Measurements from ENCODE around the gene TRIO.
A peak's percentile ranks its signal among the peaks of the same experiment; 100 is the strongest.

The TRIO gene

GRCh38 chr5:14402424-14402823, 259.3 kb downstream of the TRIO start:
- no peak for DNase-seq

DNA sequence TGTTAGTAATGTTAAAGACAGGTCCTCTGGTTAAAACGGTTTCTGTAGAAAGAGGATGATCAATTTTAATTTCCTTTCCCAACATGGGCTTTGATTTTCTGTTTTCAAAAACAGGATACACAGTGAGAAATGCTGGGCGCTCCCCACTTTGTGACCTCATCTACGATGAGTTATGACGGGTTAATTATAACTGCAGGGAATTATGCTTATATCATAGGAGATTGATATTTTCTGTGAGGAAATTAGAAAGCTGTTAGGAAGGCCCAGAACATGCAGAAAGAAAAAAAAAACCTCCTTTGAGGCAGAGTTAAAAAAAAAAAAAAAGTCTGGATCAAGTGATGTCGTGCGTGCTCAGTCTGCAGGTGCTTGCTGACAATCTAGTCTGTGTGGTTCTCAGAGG, 261.6 kb downstream of the TRIO start:
- no peak for DNase-seq

DNA sequence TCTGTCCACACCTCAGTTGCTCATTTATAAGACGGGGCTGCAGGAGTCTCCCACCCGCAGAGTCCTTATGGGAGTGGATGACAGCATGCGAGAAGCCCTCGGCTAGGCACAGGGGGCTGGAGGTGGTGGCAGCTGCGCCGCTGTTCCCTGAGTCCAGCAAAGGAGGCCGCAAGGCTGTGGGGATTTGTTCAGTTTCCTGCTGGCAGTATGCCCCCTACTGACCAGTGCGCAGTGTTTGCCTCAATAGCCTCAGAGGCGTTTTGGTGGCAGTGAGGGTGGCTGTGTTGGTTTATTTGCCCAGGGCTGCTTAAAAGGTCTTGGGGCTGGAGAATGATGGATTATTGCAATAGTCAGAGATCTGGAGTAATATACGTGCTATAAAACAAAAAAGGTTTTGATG, 262.1 kb downstream of the TRIO start:
- DNase-seq: no peak

- DNase-seq: no peak
Observed at GRCh38 chr5:14405706-14406553, 262.8 kb downstream of the TRIO start.

DNA sequence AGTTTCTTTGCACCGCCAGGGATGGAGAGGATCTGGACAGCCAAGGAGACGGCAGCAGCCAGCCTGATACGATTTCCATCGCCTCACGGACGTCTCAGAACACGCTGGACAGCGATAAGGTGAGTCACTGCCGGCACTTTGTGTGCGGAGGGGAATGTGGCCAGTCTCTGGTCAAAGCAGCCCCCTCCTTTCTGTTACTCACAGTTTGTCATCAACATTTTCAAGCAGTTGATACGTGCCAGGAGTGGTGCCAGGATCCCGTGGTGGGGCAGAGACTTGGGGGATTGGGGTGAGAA, 263.4 kb downstream of the TRIO start:
- DNase-seq: no peak

- DNase-seq: no peak
Observed at GRCh38 chr5:14407051-14407450, 263.9 kb downstream of the TRIO start.

DNA sequence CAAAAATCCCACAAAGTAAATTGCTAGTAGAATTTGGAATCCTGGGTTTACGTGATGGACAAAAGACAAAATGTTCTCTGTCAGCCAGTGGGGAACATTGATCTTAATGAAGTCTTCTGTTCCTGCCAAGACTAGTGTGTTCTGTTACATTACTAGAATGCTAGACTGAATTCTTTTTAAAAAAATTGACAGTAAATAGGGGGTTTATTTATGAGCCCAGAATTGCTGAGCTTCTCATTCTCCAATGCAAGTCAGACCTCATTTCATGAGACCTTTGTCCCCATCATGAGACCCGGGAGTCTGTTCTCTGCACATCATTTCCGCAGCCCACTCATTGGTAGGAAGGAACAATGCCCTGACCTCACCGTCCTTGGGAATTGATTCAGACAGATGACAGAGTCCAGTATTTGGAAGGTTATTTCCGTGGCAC, 264.6 kb downstream of the TRIO start:
- no peak for DNase-seq

DNA sequence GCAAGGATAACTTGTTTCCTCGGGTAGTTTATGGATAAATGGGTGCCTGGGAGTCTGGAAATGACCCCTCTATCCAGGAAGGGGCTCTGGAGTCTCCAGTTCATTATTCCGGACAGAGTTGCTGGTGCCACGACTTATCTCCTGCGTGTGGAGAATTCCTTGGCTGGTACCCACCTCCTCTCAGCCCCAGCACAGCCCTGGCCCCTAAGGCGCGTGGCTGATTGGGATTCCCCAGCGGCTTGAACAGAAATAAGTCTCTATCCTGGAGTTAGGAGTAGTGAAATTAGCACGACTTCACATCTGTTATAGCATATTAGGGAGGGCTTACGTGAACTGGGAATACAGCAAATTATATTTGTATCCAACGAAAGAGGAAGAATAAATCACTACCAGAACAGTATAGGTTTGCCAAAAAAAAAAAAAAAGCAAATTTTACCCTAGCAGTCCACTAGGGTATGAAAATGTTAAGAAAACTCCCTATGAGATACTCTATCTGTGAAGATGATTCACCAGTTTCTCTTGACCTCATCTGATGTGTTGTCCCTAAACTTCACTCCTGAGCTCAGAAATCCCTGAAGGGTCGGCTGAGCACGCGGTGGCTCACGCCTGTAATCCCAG, 265.9 kb downstream of the TRIO start:
- DNase-seq: no peak

DNA sequence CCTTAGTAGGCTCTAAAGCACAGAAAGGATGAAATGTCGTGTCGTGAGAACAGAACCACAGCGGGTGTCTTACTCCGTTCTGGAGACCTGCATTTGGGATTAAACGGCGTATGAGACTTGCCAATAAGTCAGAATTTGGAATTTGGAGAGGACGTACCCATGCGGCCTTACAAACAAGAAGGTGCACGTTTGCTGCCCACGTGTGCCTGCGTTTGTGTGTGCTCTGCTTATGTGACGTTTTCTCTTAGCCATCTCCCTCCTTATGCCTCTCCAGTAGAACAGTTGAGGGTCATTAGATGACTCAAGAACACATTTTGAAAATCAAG, 266.9 kb downstream of the TRIO start:
- DNase-seq: no peak

GRCh38 chr5:14410394-14411201, 267.5 kb downstream of the TRIO start:
- DNase-seq: no peak

DNA sequence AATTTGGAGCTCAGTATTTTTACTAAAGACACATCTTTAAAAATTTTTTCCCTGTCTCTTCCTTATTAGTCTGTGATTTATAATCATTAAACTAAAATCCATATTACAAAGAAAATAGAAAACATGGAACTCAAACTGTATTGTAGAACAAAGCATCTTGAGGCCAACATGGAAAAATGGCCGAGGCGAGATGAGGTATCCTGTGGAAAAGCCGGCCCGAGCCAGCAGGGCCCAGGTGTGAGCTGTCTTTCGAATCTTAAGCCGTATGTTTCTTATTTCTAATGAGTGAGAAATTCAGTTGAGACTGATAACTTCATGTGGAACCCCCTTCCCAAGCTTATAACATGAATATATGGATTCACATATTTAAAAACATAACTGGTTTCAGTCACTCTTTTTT, 268.1 kb downstream of the TRIO start:
- no peak for DNase-seq

GRCh38 chr5:14413331-14413750, 270.2 kb downstream of the TRIO start:
- peak; percentile 44 for DNase-seq

DNA sequence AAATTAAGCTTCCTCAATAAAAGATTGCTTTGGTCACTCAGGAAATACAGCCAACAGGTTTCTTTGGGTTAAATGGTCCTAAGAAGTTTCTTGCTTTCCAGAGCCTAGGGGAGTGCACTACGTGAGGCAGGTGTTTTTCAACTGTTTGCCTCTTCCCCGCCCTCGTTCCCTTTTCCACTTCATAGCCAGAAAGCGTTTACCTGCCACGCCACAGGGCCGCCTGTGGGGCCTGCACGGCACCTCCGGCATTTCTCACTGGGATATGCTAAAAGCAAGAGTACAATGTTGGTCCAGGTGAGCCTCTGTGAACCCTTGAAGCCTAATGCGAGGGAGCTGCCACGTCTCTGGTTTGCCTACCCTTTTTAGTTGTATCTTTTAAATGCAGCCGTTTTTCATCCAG, 270.9 kb downstream of the TRIO start:
- DNase-seq: no peak

DNA sequence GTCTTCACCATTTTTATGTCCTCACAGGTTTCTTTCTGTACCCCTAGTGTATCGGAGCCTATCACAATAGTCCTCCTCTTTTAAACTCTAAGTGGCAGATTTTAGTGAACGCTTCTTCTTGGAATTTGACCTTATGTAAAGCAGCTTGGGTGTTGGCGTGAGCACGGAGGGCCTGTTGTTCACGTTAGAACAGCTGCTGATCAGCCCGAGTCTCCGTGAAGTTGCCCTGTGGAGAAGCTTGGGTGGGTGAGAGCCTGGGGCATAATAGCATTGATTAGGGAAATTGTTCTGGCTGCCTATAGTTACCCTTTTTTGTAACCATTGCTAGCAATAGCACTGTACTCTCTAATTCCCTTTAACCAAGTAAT, 271.5 kb downstream of the TRIO start:
- no peak for DNase-seq

GRCh38 chr5:14415024-14415697, 272.0 kb downstream of the TRIO start:
- DNase-seq: no peak

GRCh38 chr5:14415698-14416074, 272.5 kb downstream of the TRIO start:
- no peak for DNase-seq

GRCh38 chr5:14416621-14417275, 273.6 kb downstream of the TRIO start:
- no peak for DNase-seq

DNA sequence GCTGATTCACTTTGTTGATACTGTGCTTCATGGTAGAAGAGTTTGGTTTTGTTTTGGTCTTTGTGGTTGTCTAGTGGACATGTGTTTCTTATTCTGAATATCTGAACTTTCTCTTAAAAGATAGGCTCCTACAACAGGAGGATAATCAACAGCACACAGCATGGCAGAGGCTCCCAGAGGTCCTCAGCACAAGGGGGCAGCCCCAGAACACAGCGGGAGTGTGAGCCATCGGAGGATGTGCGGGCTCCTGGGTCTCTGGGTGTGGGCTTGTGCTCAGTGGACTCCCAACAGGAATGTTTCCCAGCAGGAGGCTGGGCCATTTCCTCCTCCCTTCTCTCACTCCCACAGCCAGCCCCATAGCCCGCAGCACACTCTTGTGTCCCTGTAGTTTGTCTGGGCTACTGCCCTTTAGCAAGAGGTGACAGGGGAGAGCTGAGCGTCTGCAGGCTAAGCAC, 274.2 kb downstream of the TRIO start:
- DNase-seq: no peak

- DNase-seq: no peak
Observed at GRCh38 chr5:14417792-14418765, 274.9 kb downstream of the TRIO start.

- DNase-seq: no peak
Observed at GRCh38 chr5:14419686-14420085, 276.5 kb downstream of the TRIO start.

- DNase-seq: no peak
Observed at GRCh38 chr5:14420101-14420811, 277.1 kb downstream of the TRIO start.

All from CD4-positive, alpha-beta T cell treated with Interleukin-15 for 1 hour (primary cell).